PC-9 (cell line): Measurements from ENCODE around the gene EXD3.

Source experiments
- CTCF ChIP-seq: fragments of 200-600 bp; sonication (generic); conservative IDR thresholded peaks from 2 replicates; pipeline ENCODE4 v1.6.1; 2017; ENCODE audit warnings: mixed run types, antibody characterized with exemption, mild to moderate bottlenecking, moderate library complexity
- EZH2 ChIP-seq: fragments of 200-600 bp; sonication (generic); IDR thresholded peaks from 2 replicates; pipeline ENCODE4 v1.8.0; 2017; ENCODE audit warnings: antibody characterized with exemption, low read depth

GRCh38 chr9:137325799-137326198 lies 97.2 kb downstream of the EXD3 start:
- TF ChIP-seq EZH2 (no peak), CTCF (no peak)
